Activated T-helper 17 cell treated with anti-CD3 and anti-CD28 coated beads, Interleukin-2, amount 50 U/mL, for 72 hours (primary cell): ENCODE data around the gene TLR5. TPM values are rescaled to one million over a fixed set of nuclear protein-coding genes. Genes with fewer than 3 reads are reported as not detected.

ENCODE experiments used
- ATAC-seq: fragments of 150-1000 bp; cut with Tn5 transposase; replicated peaks from 2 replicates; pipeline ENCODE4 v1.10.0; 2021; ENCODE audit warnings: mild to moderate bottlenecking, moderate library complexity
- H3K27ac Mint-ChIP-seq: one replicate; pipeline ENCODE4 v1.8.0; 2022; ENCODE audit warnings: mixed read lengths
- H3K27me3 Mint-ChIP-seq: one replicate; pipeline ENCODE4 v1.8.0; 2022; ENCODE audit warnings: mixed read lengths
- H3K36me3 Mint-ChIP-seq: one replicate; pipeline ENCODE4 v1.8.0; 2022; ENCODE audit warnings: low read depth, mild to moderate bottlenecking, mixed read lengths
- H3K4me1 Mint-ChIP-seq: one replicate; pipeline ENCODE4 v1.8.0; 2022; ENCODE audit warnings: mixed read lengths
- H3K4me3 Mint-ChIP-seq: one replicate; pipeline ENCODE4 v1.8.0; 2022; ENCODE audit warnings: mild to moderate bottlenecking, mixed read lengths
- H3K9me3 Mint-ChIP-seq: one replicate; pipeline ENCODE4 v1.8.0; 2022; ENCODE audit warnings: mixed read lengths
- total RNA-seq, 2 donors: library from RNA; stranded (reverse); gene quantifications; one replicate each; pipeline ENCODE4 v1.2.3, GENCODE V29; 2022

The TLR5 gene
- total RNA-seq, 2 donors from 2014 or later = 0.34 TPM; not detected in 1

DNA sequence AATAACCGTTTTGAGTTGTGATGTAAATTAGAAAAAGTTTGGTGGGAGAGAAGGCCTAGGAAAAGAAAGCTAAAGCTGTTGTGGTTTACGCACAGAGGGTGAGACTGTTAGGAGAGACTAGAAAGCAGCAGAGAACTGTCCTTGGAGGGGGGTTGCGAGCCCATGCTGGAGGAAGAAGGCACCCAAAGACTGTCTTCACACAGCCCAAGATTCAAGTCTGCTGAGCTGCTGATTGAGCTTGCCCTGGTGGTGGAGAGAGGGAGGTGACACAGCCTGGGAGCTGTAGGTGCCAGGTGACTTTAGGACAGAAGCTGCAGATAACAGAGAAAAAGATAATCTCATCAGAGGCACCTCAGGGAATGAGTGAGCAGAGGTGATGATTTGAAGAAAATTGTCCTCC is 18.3 kb upstream of the TLR5 start:
- H3K27me3 Mint-ChIP-seq = peaks cover 4% of the 10 kb centered on the region
- no peak overlapping the region for H3K27ac Mint-ChIP-seq
- no peaks in the 10 kb centered on the region for H3K9me3 Mint-ChIP-seq
- H3K4me1 Mint-ChIP-seq = no peaks in the 10 kb centered on the region
- ATAC-seq = no peak
- no peak overlapping the region for H3K4me3 Mint-ChIP-seq
- no peaks in the 10 kb centered on the region for H3K36me3 Mint-ChIP-seq

DNA sequence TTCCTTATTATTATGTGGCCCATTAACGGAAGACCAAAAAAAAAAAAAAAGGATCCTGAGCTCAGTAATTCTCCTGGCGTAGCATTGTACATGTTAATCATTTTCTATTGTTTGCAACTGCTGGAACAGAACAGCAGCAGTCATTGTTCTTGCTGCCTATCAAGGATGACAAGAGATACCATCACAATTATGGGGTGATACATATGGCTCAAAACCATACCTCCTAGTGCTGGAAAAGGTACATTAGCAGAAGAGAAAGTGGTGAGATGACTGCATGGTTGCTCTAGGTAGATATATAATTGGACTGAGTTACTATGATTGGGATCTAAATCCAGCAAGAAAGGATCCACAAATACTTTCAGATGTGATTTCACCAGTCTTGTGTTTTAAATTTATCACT is 13.3 kb upstream of the TLR5 start:
- Mint-ChIP-seq H3K27me3 (peaks cover 4% of the 10 kb centered on the region), H3K36me3 (no peaks in the 10 kb centered on the region), H3K27ac (no peak overlapping the region), H3K4me3 (no peak overlapping the region), H3K4me1 (peaks cover 8% of the 10 kb centered on the region), H3K9me3 (no peaks in the 10 kb centered on the region)
- no peak for ATAC-seq

DNA sequence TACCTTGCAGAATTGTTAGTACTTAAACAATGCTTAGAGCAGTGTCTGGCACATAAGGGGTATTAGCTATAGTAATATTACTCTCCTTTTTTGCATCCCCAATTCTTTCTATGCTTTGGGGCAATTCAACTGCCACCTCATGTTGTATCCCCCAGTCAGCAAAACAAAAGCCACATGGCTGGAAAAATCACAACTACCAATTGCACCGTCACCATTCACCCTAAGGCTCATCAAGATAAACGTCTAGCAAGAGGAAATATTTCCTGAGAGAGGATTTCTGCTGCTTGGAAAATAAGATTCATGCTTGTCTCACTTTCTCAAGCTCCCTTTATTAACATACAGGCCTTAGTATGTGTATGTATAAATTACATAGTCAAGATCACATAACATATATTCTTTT is 12.1 kb upstream of the TLR5 start:
- no peak for ATAC-seq
- Mint-ChIP-seq H3K4me1 (peaks cover 8% of the 10 kb centered on the region), H3K36me3 (no peaks in the 10 kb centered on the region), H3K27ac (no peak overlapping the region), H3K27me3 (peaks cover 4% of the 10 kb centered on the region), H3K4me3 (no peak overlapping the region), H3K9me3 (no peaks in the 10 kb centered on the region)

DNA sequence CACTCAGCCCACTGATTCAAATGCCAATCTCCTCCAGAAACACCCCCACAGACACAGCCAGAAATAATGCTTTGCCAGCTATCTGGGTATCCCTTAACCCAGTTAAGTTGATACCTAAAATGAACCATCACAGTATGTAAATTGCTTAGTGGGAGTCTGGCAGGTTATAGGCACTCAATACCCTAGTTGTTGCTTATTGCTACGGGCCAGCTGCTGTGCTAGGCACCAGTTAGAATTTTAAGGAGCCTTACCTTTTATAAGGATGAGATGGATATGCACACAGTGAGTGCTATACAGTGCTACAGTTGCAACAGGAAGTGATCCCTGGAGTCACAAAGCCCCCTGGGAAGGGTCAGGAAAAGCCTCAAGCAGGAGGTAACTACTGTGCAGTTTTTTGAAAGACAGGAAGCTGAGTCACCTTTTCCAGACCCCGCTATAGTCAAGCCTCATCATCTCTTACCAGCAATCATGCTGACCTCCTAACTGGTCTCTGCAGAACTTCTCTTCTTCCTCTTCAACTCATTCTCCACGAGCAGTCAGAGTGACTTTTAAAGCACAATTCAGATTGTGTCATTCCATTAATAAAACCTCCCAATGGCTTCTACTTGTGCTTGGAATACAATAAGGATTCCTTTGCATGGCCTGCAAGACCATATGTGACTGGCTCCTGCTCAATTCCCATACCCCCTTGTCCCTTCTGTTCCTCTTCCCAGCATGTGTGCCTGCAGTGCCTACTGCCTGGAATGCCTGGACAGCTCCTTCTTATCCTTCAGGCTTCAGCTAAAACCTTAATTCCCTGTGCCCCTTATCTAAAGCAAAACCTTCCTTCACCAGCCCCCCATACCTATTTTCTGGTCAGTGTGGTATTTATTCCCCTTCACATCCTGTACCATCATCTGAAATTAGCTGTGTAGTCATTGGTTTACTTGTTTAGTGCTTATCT is 10.4 kb upstream of the TLR5 start:
- peaks cover 8% of the 10 kb centered on the region for H3K4me1 Mint-ChIP-seq
- no peak overlapping the region for H3K27ac Mint-ChIP-seq
- no peaks in the 10 kb centered on the region for H3K9me3 Mint-ChIP-seq
- ATAC-seq = no peak
- no peaks in the 10 kb centered on the region for H3K27me3 Mint-ChIP-seq
- no peaks in the 10 kb centered on the region for H3K36me3 Mint-ChIP-seq
- no peak overlapping the region for H3K4me3 Mint-ChIP-seq

DNA sequence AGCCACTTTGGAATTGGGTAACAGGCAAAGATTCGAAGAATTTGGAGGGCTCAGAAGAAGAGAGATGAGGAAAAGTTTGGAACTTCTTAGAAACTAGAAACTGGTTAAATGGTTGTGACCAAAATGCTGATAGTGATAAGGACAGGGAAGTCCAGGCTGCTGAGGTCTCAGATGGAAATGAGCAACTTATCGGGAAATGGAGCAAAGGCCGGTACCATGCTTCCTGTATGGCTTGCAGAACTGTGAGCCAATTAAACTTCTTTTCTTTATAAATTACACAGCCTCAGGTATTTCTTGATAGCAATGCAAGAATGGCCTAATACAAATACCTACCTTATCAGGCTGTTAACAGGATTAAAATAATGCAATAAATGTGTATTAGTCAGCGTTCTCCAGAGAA is 9.4 kb upstream of the TLR5 start:
- Mint-ChIP-seq H3K36me3 (no peaks in the 10 kb centered on the region), H3K4me1 (peaks cover 8% of the 10 kb centered on the region), H3K27me3 (no peaks in the 10 kb centered on the region), H3K4me3 (no peak overlapping the region), H3K27ac (no peak overlapping the region), H3K9me3 (no peaks in the 10 kb centered on the region)
- ATAC-seq = no peak

DNA sequence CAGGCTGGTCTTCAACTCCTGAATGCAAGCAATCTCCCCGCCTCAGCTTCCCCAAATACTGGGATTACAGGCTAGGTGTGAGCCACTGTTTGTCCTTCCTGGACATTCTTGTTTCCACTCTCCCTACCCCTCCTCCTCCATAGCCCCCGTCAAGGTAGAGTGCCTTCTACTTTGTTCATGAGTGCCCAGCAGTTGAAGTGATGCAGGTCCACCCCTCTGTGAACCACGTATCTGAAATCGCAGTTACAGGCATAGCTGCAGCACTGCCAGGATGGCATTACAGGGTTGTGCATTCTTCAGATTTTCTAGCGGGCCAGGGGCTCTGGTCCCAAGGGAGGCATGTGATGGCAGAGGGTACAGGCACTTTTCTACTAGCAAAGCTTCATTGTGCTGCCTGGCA is 7.4 kb upstream of the TLR5 start:
- Mint-ChIP-seq H3K36me3 (no peaks in the 10 kb centered on the region), H3K4me3 (no peak overlapping the region), H3K9me3 (no peaks in the 10 kb centered on the region), H3K27me3 (no peaks in the 10 kb centered on the region), H3K27ac (no peak overlapping the region), H3K4me1 (peaks cover 8% of the 10 kb centered on the region)
- no peak for ATAC-seq

DNA sequence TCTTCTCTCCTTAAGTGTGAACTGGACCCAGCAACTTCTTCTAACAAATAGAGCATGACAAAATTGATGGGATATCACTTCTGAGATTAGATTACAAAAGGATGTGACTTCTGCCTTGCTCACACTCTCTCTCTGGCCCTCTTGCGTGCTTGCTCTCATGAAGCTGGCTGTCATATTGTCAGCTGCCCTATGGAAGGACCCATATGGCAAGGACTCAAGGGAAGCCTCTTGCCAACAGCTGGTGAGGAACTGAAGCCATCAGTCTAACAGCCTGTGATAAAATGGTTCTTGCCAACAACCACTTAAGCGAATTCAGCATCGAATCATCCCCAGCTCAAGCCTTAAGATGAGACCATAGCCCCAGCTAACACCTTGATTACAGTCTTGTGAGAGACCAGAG is 4.8 kb upstream of the TLR5 start:
- Mint-ChIP-seq H3K4me1 (peaks cover 5% of the 10 kb centered on the region), H3K27ac (no peak overlapping the region), H3K36me3 (no peaks in the 10 kb centered on the region), H3K27me3 (no peaks in the 10 kb centered on the region), H3K9me3 (no peaks in the 10 kb centered on the region), H3K4me3 (no peak overlapping the region)
- ATAC-seq = no peak

DNA sequence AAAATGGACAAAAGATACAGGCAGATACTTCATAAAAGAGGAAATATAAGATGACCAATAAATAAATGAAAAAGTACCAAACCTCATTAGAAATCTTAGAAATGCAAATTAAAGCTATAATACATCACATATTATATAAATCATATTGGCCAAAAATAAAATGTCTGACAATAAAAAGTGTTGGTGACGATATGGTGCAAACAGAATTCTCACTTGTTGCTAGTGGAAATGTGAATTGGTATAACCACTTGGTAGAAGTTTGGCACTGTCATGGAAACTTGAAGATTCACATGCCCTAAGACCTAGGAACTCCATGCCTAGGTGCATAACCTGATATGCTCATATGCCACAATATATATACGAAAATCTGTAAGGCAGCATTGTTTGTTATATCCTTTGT is 4.4 kb upstream of the TLR5 start:
- Mint-ChIP-seq H3K36me3 (no peaks in the 10 kb centered on the region), H3K27ac (no peak overlapping the region), H3K4me3 (no peak overlapping the region), H3K27me3 (no peaks in the 10 kb centered on the region), H3K4me1 (peaks cover 5% of the 10 kb centered on the region), H3K9me3 (no peaks in the 10 kb centered on the region)
- no peak for ATAC-seq

DNA sequence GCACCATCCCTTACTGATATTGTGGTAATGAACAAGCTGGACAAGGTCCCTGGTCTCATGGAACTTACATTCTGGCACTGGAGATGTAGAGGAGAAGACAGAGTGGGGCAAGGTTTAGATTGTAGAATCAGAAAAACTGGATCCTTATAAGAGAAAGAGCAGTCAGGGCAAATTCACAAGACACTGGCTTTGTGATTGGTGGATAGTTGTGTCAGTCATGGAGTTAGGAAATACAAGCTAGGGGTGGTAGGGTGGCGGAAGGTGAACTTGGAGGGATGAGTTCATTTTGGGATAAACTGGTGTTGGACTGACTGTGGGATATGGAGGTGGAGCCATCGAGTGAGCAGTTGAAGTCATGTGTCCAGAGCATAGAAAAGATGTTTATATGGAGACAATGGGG is 3.7 kb upstream of the TLR5 start:
- Mint-ChIP-seq H3K9me3 (no peaks in the 10 kb centered on the region), H3K36me3 (no peaks in the 10 kb centered on the region), H3K27ac (no peak overlapping the region), H3K4me3 (no peak overlapping the region), H3K27me3 (no peaks in the 10 kb centered on the region), H3K4me1 (peaks cover 5% of the 10 kb centered on the region)
- no peak for ATAC-seq

DNA sequence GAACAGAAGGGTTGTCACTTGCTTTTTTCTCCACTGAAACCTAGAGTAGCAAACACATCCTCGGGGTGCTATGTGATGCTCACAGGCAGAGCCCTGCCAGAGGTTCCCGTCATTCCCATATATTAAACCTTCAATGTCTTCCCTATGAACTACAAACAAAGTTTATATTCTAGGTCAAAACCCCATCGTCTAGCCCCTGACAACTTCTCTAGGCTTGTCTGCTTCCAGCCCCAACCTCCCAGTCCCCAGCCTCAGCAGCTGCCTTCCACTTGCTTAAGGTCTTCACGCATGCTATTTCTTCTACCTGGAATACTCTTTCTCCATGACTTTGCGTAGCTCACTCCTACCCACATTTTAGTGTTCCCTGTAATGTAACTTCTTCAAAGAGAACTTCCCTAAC is 1.9 kb upstream of the TLR5 start:
- Mint-ChIP-seq H3K4me3 (no peak overlapping the region), H3K27me3 (no peaks in the 10 kb centered on the region), H3K4me1 (peaks cover 5% of the 10 kb centered on the region), H3K36me3 (no peaks in the 10 kb centered on the region), H3K9me3 (no peaks in the 10 kb centered on the region), H3K27ac (no peak overlapping the region)
- ATAC-seq = no peak

DNA sequence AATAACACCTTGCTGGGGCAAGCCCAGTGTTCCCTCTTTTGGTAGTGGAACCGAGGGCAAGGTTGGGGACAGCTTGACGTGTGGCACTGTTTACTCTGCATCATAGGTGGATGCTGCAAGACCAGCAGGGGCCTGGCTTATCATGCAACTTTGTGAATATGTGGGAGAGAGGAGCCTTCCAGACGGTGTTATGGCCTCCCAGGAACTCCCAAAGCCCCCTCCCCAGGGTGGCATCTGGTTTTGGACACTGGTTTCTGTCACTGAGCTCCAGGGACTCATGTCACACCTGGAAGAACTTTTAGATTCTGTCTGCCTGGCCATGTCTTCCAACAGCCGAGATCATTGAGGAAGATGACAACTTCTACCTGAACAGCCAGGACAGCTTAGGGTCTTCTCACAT is 1.4 kb upstream of the TLR5 start:
- no peaks in the 10 kb centered on the region for H3K9me3 Mint-ChIP-seq
- no peak overlapping the region for H3K27ac Mint-ChIP-seq
- no peaks in the 10 kb centered on the region for H3K27me3 Mint-ChIP-seq
- no peaks in the 10 kb centered on the region for H3K36me3 Mint-ChIP-seq
- H3K4me1 Mint-ChIP-seq = peaks cover 5% of the 10 kb centered on the region
- ATAC-seq = no peak
- H3K4me3 Mint-ChIP-seq = no peak overlapping the region

DNA sequence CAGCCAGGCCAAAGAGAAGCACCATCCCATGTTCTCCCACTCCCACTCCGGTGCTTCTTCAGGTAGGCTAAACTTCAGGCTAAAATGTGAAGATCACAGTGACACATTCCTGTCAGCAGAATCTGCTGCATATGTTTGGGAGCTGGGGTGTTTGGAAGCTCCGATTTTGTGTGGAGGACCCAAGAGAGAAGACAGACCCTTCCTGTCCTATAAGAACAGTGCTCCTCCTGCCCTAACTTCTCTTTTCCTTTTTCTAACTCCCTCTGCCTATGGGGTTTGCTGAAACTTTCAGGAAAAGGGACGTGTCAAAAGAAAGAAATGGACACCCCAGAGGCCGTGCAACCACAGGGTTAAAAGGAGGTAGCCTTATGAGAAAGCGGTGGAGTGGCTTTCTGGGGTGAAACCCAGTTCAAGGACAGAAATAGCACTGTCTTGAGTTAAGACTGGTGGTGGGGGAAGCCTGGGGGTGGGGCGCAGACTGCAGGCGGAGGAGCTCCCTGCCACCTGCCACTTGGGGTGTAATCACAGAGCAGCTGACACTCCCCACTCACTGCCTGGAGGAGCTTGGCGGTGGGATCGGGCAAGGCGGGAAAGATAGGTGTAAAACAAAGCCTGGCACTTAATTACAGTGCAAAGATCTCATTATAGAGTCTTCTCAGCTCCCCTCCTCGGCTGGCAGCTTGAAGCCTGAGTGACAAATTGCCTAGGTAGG is 645 bp upstream of the TLR5 start:
- H3K27ac Mint-ChIP-seq = peak overlapping the region; percentile 77
- peak; percentile 11 for ATAC-seq

DNA sequence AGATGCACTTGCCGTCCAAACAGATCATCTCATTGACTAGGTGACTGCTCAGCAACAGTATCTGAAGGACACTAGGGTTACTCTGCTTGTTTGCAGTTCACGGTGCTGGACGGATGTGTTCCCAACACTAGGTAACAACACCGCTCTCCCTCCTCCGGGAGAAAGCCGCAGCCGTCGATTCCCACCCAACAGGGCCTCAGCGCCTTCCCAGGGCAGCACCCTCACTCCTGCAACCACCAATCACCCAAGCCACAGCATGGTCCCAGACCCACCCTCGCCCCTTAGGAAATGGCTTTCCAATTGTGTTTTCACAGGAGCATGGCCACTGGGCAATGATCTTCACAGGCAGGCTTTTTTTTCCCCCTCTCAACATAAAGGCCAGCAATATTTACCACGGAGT is 779 bp downstream of the TLR5 start:
- Mint-ChIP-seq H3K27me3 (no peaks in the 10 kb centered on the region), H3K27ac (no peak overlapping the region), H3K4me3 (peak overlapping the region; percentile 83), H3K4me1 (peaks cover 10% of the 10 kb centered on the region), H3K36me3 (no peaks in the 10 kb centered on the region), H3K9me3 (no peaks in the 10 kb centered on the region)
- no peak for ATAC-seq

More for the DNA sequence above, 645 bp upstream of the TLR5 start:
- H3K4me3 Mint-ChIP-seq = peak overlapping the region; percentile 83
- H3K4me1 Mint-ChIP-seq = peaks cover 5% of the 10 kb centered on the region
- H3K9me3 Mint-ChIP-seq = no peaks in the 10 kb centered on the region
- H3K27me3 Mint-ChIP-seq = no peaks in the 10 kb centered on the region
- no peaks in the 10 kb centered on the region for H3K36me3 Mint-ChIP-seq

DNA sequence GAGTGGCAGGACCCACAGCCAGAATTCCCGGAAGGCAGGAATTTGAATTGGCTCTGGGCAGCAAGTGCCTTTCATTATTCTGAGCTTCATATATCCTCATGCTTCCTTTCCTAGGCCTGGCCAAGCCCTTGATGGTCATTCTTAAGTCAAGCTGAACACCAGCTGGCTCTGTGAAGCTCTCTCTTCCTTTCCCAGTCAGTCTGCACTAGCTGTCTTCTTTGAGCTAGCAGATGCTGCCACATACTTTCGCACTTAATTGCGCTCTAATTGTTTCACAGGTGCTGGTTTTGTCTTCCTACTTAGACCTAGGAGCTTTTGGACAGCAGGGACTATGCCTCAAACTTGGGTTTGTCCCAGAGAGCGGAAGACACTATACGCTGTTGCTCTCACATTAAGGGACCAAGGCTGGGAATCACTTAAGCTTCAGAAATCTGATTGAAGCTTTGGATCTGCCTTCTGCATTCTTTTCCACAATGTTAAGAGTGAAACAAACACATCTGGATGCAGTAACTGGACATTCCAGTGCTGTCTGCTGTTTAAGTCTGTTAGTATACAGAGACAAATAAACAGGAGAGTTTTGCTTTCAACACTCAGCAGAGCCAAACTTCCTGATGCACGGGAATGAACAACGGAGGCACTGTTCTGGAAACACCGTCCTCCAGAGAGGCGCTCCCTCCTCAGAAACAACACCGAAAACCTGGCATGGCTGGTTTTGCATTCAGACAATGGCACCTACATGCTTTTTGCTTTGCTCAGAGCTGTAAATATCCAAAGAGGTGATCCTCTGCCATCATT is 2.2 kb downstream of the TLR5 start:
- Mint-ChIP-seq H3K27me3 (no peaks in the 10 kb centered on the region), H3K4me3 (no peak overlapping the region), H3K36me3 (no peaks in the 10 kb centered on the region), H3K4me1 (peaks cover 10% of the 10 kb centered on the region), H3K27ac (no peak overlapping the region), H3K9me3 (no peaks in the 10 kb centered on the region)
- ATAC-seq = no peak
